ENCODE measurements around the gene COL13A1.

Gene COL13A1

GRCh38 chr10:69955211-69955805, 153.6 kb downstream of the COL13A1 start:
- no peak for DNase-seq

GRCh38 chr10:69955897-69956740, 154.4 kb downstream of the COL13A1 start:
- DNase-seq = no peak

DNA sequence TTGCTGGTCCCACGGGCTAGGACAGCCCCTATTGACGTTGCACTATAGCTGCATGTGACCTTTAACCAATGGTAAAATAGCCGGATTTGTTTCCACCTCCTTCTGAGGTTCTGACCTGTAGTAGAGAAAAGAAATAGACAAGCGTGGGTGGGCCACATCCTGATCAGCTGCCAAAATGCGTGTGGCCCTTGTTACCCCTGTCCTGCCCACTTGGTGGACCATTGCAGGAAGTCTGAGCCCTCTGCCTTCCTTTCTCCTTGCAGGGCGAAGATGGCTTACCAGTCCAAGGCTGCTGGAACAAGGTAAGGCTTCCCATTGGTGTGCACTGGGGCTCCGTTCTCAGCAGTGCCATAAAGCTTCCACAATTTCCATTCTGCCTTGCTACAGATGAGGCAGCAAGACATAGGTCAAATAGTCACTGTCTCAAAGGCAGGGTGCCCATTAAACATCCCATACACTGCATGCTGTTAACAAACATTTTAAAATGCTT, 155.1 kb downstream of the COL13A1 start:
- no peak for DNase-seq

- DNase-seq = no peak
Observed at GRCh38 chr10:69957241-69957885, 155.7 kb downstream of the COL13A1 start.

- DNase-seq = peak in 1 of 2 experiments; percentile 35
Observed at GRCh38 chr10:69957886-69958555, 156.3 kb downstream of the COL13A1 start.

GRCh38 chr10:69958556-69958902, 156.8 kb downstream of the COL13A1 start:
- DNase-seq = no peak

DNA sequence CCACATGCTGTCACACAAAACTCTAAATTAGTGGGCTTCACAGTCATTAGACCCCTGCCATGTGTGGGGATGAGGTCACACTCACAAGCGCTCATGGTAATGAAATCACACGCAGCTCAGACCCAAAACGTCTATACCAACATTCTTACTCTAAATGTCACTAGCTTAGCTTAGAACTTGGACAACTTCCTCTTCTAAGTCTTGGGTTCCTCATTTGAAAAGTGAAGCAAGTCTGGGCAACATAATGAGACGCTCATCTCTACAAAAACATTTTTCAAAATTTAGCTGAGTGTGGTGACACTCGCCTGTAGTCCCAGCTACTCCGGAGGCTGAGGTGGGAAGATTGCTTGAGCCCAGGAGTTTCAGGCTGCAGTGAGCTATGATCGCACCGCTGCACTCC, 158.2 kb downstream of the COL13A1 start:
- DNase-seq = no peak

GRCh38 chr10:69960606-69960987, 158.9 kb downstream of the COL13A1 start:
- DNase-seq = no peak

GRCh38 chr10:69960988-69961880, 159.5 kb downstream of the COL13A1 start:
- DNase-seq = no peak

DNA sequence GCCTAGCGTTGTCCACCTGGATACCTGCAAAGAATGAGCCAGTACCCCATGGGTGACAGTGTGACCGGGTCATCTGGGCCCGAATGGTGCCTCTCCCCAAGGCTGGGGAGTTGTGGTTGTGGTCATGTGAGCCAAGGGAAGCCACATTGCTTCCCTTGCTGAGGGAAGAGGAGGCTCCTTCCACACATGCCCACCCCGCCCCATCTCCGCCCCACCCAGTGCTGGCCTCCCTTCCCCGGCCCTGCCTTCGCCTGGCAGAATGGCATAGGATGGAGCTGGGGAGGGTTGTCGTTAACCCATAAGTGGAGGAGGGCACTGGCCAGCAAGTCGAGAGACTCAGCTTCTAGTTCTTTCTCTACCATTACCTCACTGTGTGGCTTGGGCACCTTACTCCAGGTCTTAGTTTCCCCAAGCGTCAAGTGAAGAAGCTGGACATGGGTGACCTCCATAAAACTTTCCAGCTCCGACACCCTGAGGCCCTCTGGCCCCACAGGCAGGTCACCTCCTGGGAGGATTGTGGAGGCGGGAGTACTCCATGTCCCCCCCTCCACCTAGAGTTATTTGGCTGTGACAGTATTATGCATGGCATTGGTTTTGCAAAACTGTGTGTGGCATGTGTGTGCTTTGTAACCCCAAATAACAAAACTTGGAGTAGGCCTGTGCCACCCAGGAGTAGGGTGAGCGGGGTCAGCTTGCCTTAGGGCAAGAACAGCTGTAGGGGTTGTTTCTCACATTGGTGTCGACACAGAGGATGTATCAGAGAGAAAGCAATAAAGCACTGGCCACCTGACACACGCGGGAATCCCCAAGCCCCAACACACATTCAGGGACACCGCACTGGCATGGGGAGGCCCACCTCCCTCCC, 160.4 kb downstream of the COL13A1 start:
- DNase-seq = no peak

GRCh38 chr10:69962746-69963135, 161.0 kb downstream of the COL13A1 start:
- DNase-seq = no peak

DNA sequence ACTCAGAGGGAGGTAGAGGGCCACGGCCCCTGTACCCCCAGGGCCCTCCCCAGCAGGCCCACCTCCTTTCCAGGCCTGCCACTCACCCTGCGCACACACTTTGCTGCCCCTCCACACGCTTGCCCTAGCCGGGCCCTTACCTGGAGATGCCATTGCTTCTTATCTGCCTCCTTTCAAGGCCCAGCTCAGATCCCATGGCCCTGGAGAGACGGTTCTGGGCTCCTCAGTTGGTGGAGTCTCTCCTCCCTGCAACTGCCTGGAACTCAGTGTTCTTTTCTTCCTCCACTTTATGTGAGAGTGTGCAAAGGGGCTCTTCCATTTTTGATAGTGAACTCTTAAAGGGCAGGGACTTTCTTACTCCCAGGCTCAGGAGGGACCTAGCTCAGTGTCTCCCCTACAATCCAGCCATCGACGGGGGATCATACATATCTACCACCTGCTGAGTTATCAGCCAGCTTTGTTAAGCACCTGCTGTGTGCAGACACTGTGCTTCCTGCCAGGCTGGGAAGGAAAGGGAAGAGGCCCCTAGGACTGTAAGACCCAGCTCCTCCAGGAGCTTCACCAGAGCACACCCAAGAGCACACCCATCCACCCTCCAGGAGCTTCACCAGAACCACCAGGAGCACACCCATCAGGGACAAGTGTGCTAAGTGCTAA, 161.6 kb downstream of the COL13A1 start:
- no peak for DNase-seq

DNA sequence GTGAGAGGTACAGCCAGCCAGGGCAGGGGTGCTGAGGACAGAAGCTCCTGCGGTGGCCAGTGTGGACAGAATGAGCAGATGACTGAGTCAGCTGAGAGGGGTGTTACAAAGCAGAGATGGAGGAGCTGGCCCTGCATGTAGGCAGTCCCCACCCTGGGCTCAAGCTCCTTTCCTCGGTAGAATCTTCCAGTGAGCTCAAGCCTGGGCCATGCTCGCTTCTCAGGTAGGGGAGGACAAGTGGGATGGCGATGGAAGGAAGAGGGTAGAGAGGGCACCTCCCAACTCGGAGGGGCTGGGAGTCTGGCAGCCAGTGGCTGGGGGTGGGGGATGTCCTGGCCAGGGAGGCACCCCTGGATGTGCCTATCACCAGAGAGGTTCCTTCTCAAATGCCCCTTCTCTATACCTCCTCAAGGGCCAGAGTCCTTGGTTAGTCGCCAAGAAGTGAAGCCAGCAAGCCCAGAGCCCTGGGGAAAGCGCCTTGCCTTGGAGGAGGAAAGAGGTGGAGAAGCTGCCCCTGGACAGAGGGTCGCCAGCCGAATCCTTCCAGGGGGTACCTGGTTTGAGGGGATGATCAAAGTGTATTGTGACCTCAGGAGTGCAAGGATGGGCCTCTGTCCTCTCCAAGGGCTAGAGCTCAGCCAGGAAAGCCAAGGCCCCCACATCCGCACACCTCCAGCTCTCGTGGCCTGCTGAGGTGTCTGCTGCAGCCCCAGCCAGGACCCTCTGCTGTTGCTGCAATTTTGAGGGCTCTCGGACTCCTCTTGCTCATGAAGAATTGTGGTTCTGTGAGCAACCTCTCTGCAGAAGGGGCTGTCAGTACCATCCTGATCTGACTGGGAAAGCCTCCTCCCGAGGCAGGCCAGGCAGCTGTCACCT, 162.4 kb downstream of the COL13A1 start:
- DNase-seq = no peak

DNA sequence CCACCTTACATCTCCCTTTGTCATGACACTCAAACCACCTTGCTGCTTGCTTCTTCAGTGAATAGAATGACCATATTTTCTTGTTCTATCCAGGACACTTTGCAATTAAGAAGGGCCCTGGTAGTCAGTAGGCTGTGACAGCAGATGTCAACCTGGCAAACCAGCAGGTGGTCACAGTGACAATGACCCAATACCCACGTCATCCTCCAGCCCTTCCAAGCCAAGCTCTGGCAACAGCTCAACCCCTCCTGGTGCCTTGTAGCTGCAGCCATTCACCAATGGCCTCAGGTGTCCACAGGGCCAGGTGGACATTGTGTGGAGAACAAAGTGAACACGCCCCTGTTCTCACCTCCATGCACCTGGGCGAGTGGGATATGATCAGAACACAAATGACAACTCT, 163.4 kb downstream of the COL13A1 start:
- no peak for DNase-seq

DNA sequence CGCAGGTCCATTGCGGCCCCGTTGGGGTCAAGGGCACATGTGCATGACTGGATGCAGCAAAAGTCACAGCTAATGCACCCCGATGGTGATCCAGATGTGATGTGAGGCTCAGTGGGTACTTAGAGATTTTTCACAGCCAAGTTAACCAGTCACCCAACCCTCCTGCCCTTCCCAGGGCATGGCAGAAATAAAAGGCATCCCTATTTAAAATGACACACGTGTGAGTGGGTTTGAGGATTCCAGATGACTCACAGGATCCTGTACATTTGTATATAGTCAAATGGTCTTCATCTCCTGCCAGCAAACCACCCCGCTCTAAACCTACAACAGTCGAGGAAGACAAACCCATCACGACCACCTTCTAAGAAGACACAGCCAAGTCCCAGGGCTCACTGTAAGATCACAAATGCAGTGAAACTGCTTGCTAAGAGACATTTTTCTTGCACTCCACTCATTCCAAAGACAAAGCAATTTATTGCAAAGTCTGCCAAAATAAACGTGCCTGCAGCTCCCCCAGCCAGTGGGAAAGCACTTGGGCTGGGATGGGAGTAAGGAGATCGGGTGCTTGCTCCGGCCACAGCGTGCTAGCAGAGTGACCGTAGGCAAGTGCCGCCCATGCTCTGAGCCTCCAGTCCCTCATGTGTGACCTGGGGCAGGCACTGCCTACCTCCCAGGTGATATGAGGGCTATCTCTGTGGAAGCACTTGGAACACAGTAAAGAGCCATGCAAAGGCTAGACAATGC, 164.4 kb downstream of the COL13A1 start:
- no peak for DNase-seq

- peak; percentile 19 to 36 for DNase-seq
Observed at GRCh38 chr10:69968830-69969229, 167.1 kb downstream of the COL13A1 start.

DNA sequence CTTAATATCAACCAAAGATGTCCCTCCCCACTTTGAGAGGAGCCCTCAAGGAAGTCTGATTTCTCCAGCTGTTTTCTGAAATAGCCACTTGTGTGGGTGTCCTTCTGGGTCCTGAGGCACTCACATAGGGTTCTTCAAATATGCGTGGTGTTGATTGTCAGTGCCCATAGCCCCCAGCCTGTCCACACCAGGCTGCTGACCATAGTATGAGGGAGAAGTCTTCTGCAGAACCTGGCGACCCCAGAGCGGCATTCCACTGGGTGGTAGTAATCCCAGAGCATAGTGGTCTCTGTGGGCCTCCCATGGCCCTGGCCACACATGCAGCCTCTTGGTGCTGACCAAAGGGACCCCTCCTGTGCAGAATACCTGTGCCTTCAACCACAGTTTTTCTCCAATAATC, 168.3 kb downstream of the COL13A1 start:
- DNase-seq = no peak

GRCh38 chr10:69972981-69973397, 171.3 kb downstream of the COL13A1 start:
- no peak for DNase-seq

- DNase-seq = no peak
Observed at GRCh38 chr10:69973678-69974077, 172.0 kb downstream of the COL13A1 start.

Data from NCI-H2081 (cell line).